Mesenchymal stem cell (in vitro differentiated cells and primary cell): ENCODE data around the gene ZCWPW1.

Experiments
- DNase-seq: peaks from one replicate; pipeline ENCODE4 v3.0.0-alpha.2; 2013
- H2AFZ ChIP-seq: one replicate; pipeline ENCODE4 v1.6.1; 2013; ENCODE audit warnings: low read depth, mild to moderate bottlenecking, control low read depth, inconsistent platforms, low read length, moderate library complexity
- H2AK5ac ChIP-seq: 2 replicates; pipeline ENCODE4 v1.6.1; 2013; ENCODE audit warnings: low read length, moderate library complexity, mild to moderate bottlenecking, inconsistent platforms; ENCODE audit not compliant: severe bottlenecking
- H2BK120ac ChIP-seq: one replicate; pipeline ENCODE4 v1.6.1; 2013; ENCODE audit warnings: low read depth, mild to moderate bottlenecking, inconsistent platforms, low read length, moderate library complexity
- H2BK12ac ChIP-seq, 2 experiments: one replicate each; pipeline ENCODE4 v1.6.1; 2013; ENCODE audit warnings: inconsistent platforms in 2 of 2, low read length in 2 of 2, mild to moderate bottlenecking in 2 of 2, moderate library complexity in 2 of 2, control low read depth in 1 of 2
- H2BK15ac ChIP-seq: one replicate; pipeline ENCODE4 v1.6.1; 2013; ENCODE audit warnings: mild to moderate bottlenecking, low read depth, inconsistent platforms; ENCODE audit not compliant: poor library complexity, severe bottlenecking
- H2BK5ac ChIP-seq: 2 replicates; pipeline ENCODE4 v1.6.1; 2013; ENCODE audit warnings: low read depth, mild to moderate bottlenecking, low read length, control low read depth, inconsistent platforms; ENCODE audit not compliant: poor library complexity, severe bottlenecking
- H3K14ac ChIP-seq, 2 experiments: one replicate each; pipeline ENCODE4 v1.6.1; 2013; ENCODE audit warnings: inconsistent platforms in 2 of 2, low read length in 2 of 2, control low read depth in 1 of 2, mild to moderate bottlenecking in 1 of 2, moderate library complexity in 1 of 2
- H3K18ac ChIP-seq, 2 experiments: one replicate each; pipeline ENCODE4 v1.6.1; 2013; ENCODE audit warnings: inconsistent platforms in 2 of 2, low read length in 2 of 2, control low read depth in 1 of 2, low read depth in 1 of 2, mild to moderate bottlenecking in 1 of 2
- H3K23ac ChIP-seq, 2 experiments: one replicate each; pipeline ENCODE4 v1.6.1; 2013; ENCODE audit warnings: inconsistent platforms in 2 of 2, low read length in 2 of 2, mild to moderate bottlenecking in 2 of 2, moderate library complexity in 2 of 2, control low read depth in 1 of 2
- H3K27ac ChIP-seq: 2 replicates; pipeline ENCODE4 v1.5.1; 2013; ENCODE audit warnings: mild to moderate bottlenecking, moderate library complexity, low read length, control low read depth, inconsistent platforms; ENCODE audit not compliant: poor library complexity, severe bottlenecking
- H3K27me3 ChIP-seq, 2 experiments: 2 replicates each; pipeline versions ENCODE4 v1.6.1 to v1.7.0; 2013; ENCODE audit warnings: low read length in 2 of 2, mild to moderate bottlenecking in 2 of 2, moderate library complexity in 2 of 2, control low read depth in 1 of 2, inconsistent platforms in 1 of 2; ENCODE audit not compliant: control insufficient read depth in 1 of 2, insufficient read depth in 1 of 2
- H3K36me3 ChIP-seq, 2 experiments: 2 replicates each; pipeline versions ENCODE4 v1.6.1 to v1.7.0; 2013; ENCODE audit warnings: low read length in 2 of 2, control low read depth in 1 of 2, inconsistent platforms in 1 of 2, low read depth in 1 of 2, mild to moderate bottlenecking in 1 of 2; ENCODE audit not compliant: insufficient read depth in 2 of 2, control insufficient read depth in 1 of 2
- H3K4ac ChIP-seq, 2 experiments: one replicate each; pipeline ENCODE4 v1.6.1; 2013; ENCODE audit warnings: inconsistent platforms in 2 of 2, low read length in 2 of 2, mild to moderate bottlenecking in 2 of 2, moderate library complexity in 2 of 2, control low read depth in 1 of 2, low read depth in 1 of 2
- H3K4me1 ChIP-seq: 2 replicates; pipeline ENCODE4 v1.6.1; 2013; ENCODE audit warnings: low read depth, low read length, control low read depth; ENCODE audit not compliant: control insufficient read depth, insufficient read depth
- H3K4me2 ChIP-seq: 2 replicates; pipeline ENCODE4 v1.6.1; 2013; ENCODE audit warnings: low read length, mild to moderate bottlenecking, inconsistent platforms; ENCODE audit not compliant: poor library complexity, severe bottlenecking
- H3K4me3 ChIP-seq, 2 experiments: 2 replicates each; pipeline versions ENCODE4 v1.5.1 to v1.7.0; 2013; ENCODE audit warnings: low read length in 2 of 2, mild to moderate bottlenecking in 2 of 2, control low read depth in 1 of 2, low read depth in 1 of 2; ENCODE audit not compliant: insufficient read depth in 1 of 2
- H3K79me1 ChIP-seq: replicated peaks from 2 replicates; pipeline ENCODE4 v1.6.1; 2013; ENCODE audit warnings: mild to moderate bottlenecking, control low read depth, low read length, inconsistent platforms; ENCODE audit not compliant: poor library complexity, severe bottlenecking
- H3K9ac ChIP-seq: 2 replicates; pipeline ENCODE4 v1.7.0; 2013; ENCODE audit warnings: mild to moderate bottlenecking, low read length, moderate library complexity
- H3K9me3 ChIP-seq: 2 replicates; pipeline ENCODE4 v1.7.0; 2013; ENCODE audit warnings: mild to moderate bottlenecking, low read length; ENCODE audit not compliant: control insufficient read depth
- H4K8ac ChIP-seq: one replicate; pipeline ENCODE4 v1.6.1; 2013; ENCODE audit warnings: inconsistent platforms, mild to moderate bottlenecking, low read length, moderate library complexity
- H4K91ac ChIP-seq: one replicate; pipeline ENCODE4 v1.6.1; 2013; ENCODE audit warnings: mild to moderate bottlenecking, low read length, inconsistent platforms
- WGBS: methylation state at CpG from one replicate; pipeline ENCODE4 v1.1.7; 2013; ENCODE audit warnings: mixed read lengths; 5-methylcytosine and 5-hydroxymethylcytosine counted together

The ZCWPW1 gene

DNA sequence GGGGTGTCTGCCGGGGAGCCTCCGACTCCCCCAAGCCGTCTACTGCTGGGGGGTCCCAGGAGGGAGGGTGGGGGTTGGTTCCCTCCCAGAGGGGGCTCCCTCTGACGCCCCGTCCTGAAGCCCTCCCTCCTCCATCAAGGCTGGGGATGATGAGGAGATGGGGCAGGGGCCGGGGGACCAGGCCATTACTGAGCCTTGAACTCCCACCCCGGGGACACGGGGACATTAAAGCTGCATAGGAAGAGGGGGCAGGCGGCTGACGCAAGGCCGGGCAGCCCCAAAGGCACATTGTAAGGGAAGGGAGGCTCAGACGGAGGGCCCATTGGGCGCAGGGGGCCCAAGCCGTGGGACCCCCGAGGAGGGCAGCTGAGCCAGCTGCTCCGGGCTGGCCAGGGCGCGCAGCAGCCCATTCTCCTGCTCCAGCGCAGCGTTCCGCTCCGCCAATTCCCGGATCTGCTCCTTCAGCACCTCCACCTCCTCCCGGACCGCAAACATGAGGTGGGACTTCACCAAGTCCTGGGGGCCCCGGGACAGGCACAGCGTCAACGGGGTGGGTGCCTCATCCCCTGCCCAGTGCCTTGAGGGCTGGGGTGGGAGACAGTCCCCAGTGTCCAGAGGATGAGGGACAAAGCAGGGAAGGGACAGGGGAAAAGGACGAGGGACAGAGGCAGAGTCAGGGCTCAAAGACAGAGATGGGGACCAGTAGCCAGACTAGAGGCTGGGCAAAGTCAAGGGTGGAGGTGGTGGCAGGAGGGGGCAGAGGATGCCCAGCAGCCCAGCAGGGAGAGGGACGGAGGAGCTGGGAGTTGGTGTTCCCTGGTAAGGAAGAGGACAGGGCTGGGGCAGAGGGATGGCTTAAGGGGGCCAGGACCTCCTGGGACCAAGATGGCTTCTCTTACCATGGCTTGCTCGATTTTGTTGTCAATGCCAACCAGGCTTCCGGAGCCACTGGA lies 38.4 kb upstream of the ZCWPW1 start:
- Histone ChIP-seq H4K8ac (no peak overlapping the region), H3K4me3 (peak overlapping the region in 1 of 2 experiments; percentile 7), H2BK12ac (peak overlapping the region in 1 of 2 experiments; percentile 40), H3K79me1 (peaks cover 27% of the 10 kb centered on the region), H3K9ac (no peak overlapping the region), H3K27me3 (no peaks in the 10 kb centered on the region), H3K14ac (no peak overlapping the region), H3K4ac (no peak overlapping the region), H3K27ac (no peak overlapping the region), H4K91ac (no peak overlapping the region), H3K4me2 (no peak overlapping the region), H3K36me3 (peaks cover 41 to 53% of the 10 kb centered on the region in 2 experiments), H2AFZ (no peak overlapping the region), H3K23ac (no peak overlapping the region), H2BK15ac (no peak overlapping the region), H3K4me1 (peaks cover 22% of the 10 kb centered on the region), H3K9me3 (no peaks in the 10 kb centered on the region), H3K18ac (no peak overlapping the region), H2BK120ac (no peak overlapping the region), H2AK5ac (no peak overlapping the region), H2BK5ac (no peak overlapping the region)
- no peak for DNase-seq
- WGBS, result 94% methylated on average over 27 of the region's 32 CpGs

DNA sequence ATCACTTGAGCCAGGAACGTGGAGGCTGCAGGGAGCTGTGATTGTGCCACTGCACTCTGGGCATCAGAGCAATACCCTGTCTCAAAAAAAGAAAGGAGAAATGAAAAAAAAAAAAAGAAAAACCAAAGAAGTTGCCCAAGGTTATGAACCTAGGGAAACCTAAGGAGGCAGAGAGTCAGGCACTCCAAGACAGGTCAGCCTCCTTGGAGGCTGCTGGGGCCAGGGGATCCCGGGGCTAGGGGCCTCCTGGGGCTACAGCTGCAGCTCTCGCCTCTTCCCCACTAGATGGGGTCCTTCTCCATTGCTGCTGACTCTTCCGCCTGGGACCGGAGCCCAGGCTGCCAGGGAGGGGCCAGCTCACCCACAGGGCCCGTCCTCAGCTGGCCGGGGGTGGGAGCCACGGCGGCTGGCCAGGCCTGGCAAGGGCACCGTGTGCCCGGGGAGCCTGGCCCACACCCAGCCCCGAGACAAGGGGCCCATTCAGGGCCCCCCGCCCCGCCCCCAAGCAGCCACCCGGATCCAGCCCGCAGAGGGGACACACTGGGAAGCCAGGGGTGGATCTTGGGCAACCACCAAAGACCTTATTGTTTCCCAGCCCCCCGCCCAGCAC lies 37.3 kb upstream of the ZCWPW1 start:
- WGBS, result 24% methylated on average over 17 of the region's 17 CpGs
- Histone ChIP-seq H3K9me3 (no peaks in the 10 kb centered on the region), H3K4me2 (no peak overlapping the region), H3K27me3 (no peaks in the 10 kb centered on the region), H2BK12ac (no peak overlapping the region), H3K4me1 (peaks cover 22% of the 10 kb centered on the region), H3K36me3 (peaks cover 43 to 53% of the 10 kb centered on the region in 2 experiments), H3K18ac (no peak overlapping the region), H3K27ac (no peak overlapping the region), H2AK5ac (no peak overlapping the region), H4K91ac (no peak overlapping the region), H3K23ac (no peak overlapping the region), H2BK15ac (no peak overlapping the region), H3K79me1 (peaks cover 23% of the 10 kb centered on the region), H4K8ac (peak overlapping the region; percentile 40), H3K4ac (no peak overlapping the region), H2BK5ac (no peak overlapping the region), H3K4me3 (no peak overlapping the region), H2BK120ac (no peak overlapping the region), H3K9ac (peak overlapping the region; percentile 38), H2AFZ (no peak overlapping the region), H3K14ac (no peak overlapping the region)
- DNase-seq, result peak; percentile 77

DNA sequence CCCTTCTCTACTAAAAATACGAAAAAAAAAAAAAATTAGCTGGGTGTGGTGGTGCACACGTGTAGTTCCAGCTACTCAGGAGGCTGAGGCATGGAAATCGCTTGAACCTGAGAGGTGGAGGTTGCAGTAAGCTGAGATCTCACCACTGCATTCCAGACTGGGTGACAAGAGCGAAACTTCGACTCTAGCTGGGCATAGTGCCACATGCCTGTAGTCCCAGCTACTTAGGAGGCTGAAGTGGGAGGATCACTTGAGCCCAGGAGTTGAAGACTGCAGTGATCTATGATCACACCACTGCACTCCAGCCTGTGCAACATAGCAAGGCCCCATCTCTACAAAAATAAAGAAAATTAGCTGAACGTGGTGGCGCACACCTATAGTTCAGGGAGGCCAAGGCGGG lies 36.8 kb upstream of the ZCWPW1 start:
- Histone ChIP-seq H3K36me3 (peaks cover 41 to 51% of the 10 kb centered on the region in 2 experiments), H3K27ac (no peak overlapping the region), H3K79me1 (peaks cover 20% of the 10 kb centered on the region), H2BK12ac (no peak overlapping the region), H3K9me3 (no peaks in the 10 kb centered on the region), H2AFZ (no peak overlapping the region), H3K23ac (no peak overlapping the region), H3K18ac (no peak overlapping the region), H4K91ac (no peak overlapping the region), H3K4me2 (no peak overlapping the region), H2BK15ac (no peak overlapping the region), H3K14ac (no peak overlapping the region), H2BK5ac (no peak overlapping the region), H3K27me3 (no peaks in the 10 kb centered on the region), H4K8ac (peak overlapping the region; percentile 40), H3K4me1 (peaks cover 20% of the 10 kb centered on the region), H2BK120ac (no peak overlapping the region), H2AK5ac (no peak overlapping the region), H3K4me3 (no peak overlapping the region), H3K4ac (no peak overlapping the region), H3K9ac (peak overlapping the region; percentile 38)
- DNase-seq, result no peak
- 73% methylated on average over 6 of the region's 8 CpGs for WGBS

DNA sequence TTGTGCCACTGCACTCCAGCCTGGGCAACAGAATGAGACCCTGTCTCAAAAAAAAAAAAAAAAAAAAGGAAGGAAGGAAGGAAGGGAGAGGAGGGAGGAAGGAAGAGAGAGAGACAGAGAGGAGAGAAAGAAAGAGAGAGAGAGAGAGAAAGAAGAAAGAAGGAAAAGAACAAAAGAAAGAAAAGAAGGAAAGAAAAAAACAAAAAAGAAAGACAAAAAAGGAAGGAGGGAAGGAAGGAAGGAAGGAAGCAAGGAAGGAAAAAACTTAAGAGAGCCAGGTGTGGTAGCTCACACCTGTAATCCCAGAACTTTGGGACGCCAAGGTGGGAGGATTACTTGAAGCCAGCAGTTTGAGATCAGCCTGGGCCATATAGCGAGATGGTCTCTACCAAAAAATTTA lies 36.3 kb upstream of the ZCWPW1 start:
- H3K23ac ChIP-seq, result no peak overlapping the region

More for the DNA sequence above, 36.3 kb upstream of the ZCWPW1 start:
- H3K4me1 ChIP-seq, result peaks cover 20% of the 10 kb centered on the region
- no peak overlapping the region for H3K4me2 ChIP-seq
- no peak overlapping the region for H2BK5ac ChIP-seq
- H4K8ac ChIP-seq, result no peak overlapping the region
- H3K4ac ChIP-seq, result no peak overlapping the region
- H3K9me3 ChIP-seq, result no peaks in the 10 kb centered on the region
- H2BK120ac ChIP-seq, result no peak overlapping the region
- WGBS, result 100% methylated on average over 2 of the region's 2 CpGs
- no peak overlapping the region for H2AK5ac ChIP-seq
- no peak overlapping the region for H2AFZ ChIP-seq
- peak overlapping the region; percentile 38 for H3K9ac ChIP-seq
- no peak for DNase-seq
- H3K27ac ChIP-seq, result no peak overlapping the region
- no peak overlapping the region for H2BK15ac ChIP-seq
- no peak overlapping the region for H4K91ac ChIP-seq
- H3K36me3 ChIP-seq, result peaks cover 40 to 46% of the 10 kb centered on the region in 2 experiments
- peaks cover 20% of the 10 kb centered on the region for H3K79me1 ChIP-seq
- H3K4me3 ChIP-seq, result no peak overlapping the region
- H3K18ac ChIP-seq, result no peak overlapping the region
- H3K27me3 ChIP-seq, result no peaks in the 10 kb centered on the region
- no peak overlapping the region for H3K14ac ChIP-seq
- H2BK12ac ChIP-seq, result no peak overlapping the region
